Breast epithelium (tissue), 4 donors: ENCODE data around the gene ADCYAP1. TPM values are rescaled to one million over a fixed set of nuclear protein-coding genes. Genes with fewer than 3 reads are reported as not detected.

Experiments
- DNase-seq, 2 donors: peaks; one replicate each; pipeline ENCODE4 v3.0.0-alpha.2; 2019; ENCODE audit warnings: low spot score in 2 of 2
- H3K27ac ChIP-seq, 2 donors: fragments of 200-600 bp; sonication (generic) in 1 of 2; one replicate each; pipeline ENCODE4 v1.5.1; 2016 to 2019; ENCODE audit warnings: mild to moderate bottlenecking in 1 of 2
- H3K27me3 ChIP-seq, 2 donors: fragments of 200-600 bp; sonication (generic) in 1 of 2; one replicate each; pipeline versions ENCODE4 v1.5.1 to v1.6.0; 2017 to 2019; ENCODE audit warnings: control low read depth in 1 of 2, mild to moderate bottlenecking in 1 of 2
- H3K36me3 ChIP-seq: fragments of 200-600 bp; one replicate; pipeline ENCODE4 v1.5.1; 2019
- H3K4me1 ChIP-seq, 2 donors: fragments of 200-600 bp; sonication (generic); one replicate each; pipeline ENCODE4 v1.5.1; 2016 to 2019; ENCODE audit warnings: control low read depth in 1 of 2
- H3K4me3 ChIP-seq, 3 donors: fragments of 200-600 bp; sonication (generic); 1 replicate in 2 of 3; 2 replicates in 1 of 3; pipeline ENCODE4 v1.5.1; 2016 to 2019; ENCODE audit warnings: mild to moderate bottlenecking in 3 of 3, moderate library complexity in 2 of 3
- H3K9me3 ChIP-seq, 2 donors: fragments of 200-600 bp; sonication (generic) in 1 of 2; one replicate each; pipeline ENCODE4 v1.5.1; 2016 to 2019; ENCODE audit warnings: control low read depth in 1 of 2
- POLR2A ChIP-seq: fragments of 450-650 bp; IDR thresholded peaks from one replicate; pipeline ENCODE4 v1.6.1; 2016; ENCODE audit warnings: antibody characterized with exemption, mild to moderate bottlenecking, moderate library complexity
- POLR2AphosphoS5 ChIP-seq, 3 donors: sonication (generic); formaldehyde crosslinking; IDR thresholded peaks; one replicate each; pipeline ENCODE4 v1.6.1; 2017; ENCODE audit warnings: antibody characterized with exemption in 3 of 3
- intact Hi-C: fragments of 100-400 bp; cut with DNase I; formaldehyde crosslinking; loops from one replicate; pipeline ENCODE4 v1.15.1; 2023; ENCODE audit warnings: low total_unique reads
- total RNA-seq, 3 donors: library from RNA; depleted of rRNA; stranded (reverse); fragments of >200 nt; gene quantifications; one replicate each; pipeline ENCODE4 v1.1.0, GENCODE V29; 2016
- TF ChIP-seq, protein P1 (sequence below), 3 donors: fragments of 450-650 bp; IDR thresholded peaks; one replicate each; pipeline ENCODE4 v1.5.1; 2016 to 2017; ENCODE audit warnings: antibody characterized with exemption in 3 of 3, mild to moderate bottlenecking in 3 of 3, moderate library complexity in 3 of 3

ADCYAP1 gene
- total RNA-seq, 3 donors from 2014 or later: 0.33 to 1.2 TPM; not detected in 1

DNA sequence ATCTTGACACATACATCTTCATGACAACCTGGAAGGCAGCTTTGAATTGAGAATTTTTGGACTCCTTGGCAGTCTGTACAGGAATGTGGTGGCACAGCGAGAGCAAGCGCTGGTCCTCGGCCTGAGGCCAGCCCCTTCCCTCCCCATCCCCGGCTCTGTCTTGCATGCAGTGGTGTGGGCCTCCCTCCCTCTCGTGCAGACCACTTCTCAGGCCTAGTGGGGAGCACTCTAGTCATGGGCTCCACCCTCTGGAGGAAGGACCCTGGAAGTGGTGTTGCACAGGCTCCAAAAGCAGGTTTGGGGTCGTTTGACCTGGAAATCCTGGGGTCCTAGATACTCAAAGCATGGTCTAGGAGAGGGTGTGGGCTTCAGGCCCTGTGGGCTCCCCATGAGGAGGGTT lies 32.3 kb downstream of the ADCYAP1 start:
- DNase-seq: no peak
- no peaks in the 10 kb centered on the region for H3K27me3 ChIP-seq
- H3K27ac ChIP-seq: no peak overlapping the region
- H3K4me1 ChIP-seq: no peaks in the 10 kb centered on the region
- TF ChIP-seq POLR2A (no peak), POLR2AphosphoS5 (IDR thresholded peaks at IDR 0.05) (no peak)
- TF ChIP-seq, protein P1, sequence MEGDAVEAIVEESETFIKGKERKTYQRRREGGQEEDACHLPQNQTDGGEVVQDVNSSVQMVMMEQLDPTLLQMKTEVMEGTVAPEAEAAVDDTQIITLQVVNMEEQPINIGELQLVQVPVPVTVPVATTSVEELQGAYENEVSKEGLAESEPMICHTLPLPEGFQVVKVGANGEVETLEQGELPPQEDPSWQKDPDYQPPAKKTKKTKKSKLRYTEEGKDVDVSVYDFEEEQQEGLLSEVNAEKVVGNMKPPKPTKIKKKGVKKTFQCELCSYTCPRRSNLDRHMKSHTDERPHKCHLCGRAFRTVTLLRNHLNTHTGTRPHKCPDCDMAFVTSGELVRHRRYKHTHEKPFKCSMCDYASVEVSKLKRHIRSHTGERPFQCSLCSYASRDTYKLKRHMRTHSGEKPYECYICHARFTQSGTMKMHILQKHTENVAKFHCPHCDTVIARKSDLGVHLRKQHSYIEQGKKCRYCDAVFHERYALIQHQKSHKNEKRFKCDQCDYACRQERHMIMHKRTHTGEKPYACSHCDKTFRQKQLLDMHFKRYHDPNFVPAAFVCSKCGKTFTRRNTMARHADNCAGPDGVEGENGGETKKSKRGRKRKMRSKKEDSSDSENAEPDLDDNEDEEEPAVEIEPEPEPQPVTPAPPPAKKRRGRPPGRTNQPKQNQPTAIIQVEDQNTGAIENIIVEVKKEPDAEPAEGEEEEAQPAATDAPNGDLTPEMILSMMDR (IDR thresholded peaks at IDR 0.05): no peak
- H3K36me3 ChIP-seq: no peaks in the 10 kb centered on the region
- intact Hi-C loops: no loop called here
- no peak overlapping the region for H3K4me3 ChIP-seq
- H3K9me3 ChIP-seq: no peaks in the 10 kb centered on the region

DNA sequence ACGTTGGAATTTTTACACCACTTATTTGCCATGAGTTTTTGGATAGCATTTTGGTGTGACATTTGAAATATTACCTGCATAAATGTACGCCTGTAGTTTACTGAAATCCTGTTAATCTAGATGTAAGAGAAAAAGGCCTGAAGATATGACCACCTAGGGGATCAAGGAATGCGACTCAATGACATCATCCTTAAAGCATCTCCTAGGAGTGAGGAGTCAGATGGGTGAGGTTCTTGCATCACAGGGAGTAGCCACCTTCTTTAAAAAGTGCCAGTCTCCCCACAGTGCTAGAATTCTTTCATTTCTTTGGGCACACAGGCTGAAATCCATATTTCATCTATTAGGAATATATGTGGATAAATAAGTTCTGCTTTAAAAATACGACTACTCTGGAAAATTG lies 34.5 kb downstream of the ADCYAP1 start:
- intact Hi-C loops: no loop called here
- TF ChIP-seq POLR2A (no peak), POLR2AphosphoS5 (IDR thresholded peaks at IDR 0.05) (no peak)
- TF ChIP-seq, protein P1 (IDR thresholded peaks at IDR 0.05): no peak

DNA sequence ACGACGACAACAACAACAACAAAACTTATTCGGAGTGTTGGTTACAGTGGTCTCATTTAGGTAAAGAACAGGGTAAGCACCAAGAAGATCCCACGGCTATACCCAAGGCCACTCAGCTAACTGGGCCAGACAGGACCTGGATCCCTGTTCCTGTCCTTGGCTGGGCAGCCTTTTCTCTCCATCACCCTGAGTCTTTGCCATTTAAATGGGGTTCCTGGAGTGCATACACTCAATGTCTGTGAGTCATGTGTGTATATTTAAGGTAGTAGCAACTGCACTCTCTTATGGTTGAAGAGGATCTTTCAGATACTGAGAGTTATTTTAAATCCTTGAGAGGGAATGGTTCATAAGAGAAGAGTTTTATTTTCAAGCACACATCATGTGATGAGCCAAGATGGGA lies 35.3 kb downstream of the ADCYAP1 start:
- Histone ChIP-seq H3K27me3 (no peaks in the 10 kb centered on the region), H3K4me1 (no peaks in the 10 kb centered on the region), H3K36me3 (no peaks in the 10 kb centered on the region), H3K4me3 (no peak overlapping the region), H3K27ac (no peak overlapping the region), H3K9me3 (no peaks in the 10 kb centered on the region)
- TF ChIP-seq, protein P1 (IDR thresholded peaks at IDR 0.05): no peak
- no peak for TF ChIP-seq POLR2A
- TF ChIP-seq POLR2AphosphoS5 (IDR thresholded peaks at IDR 0.05): no peak
- intact Hi-C loops: no loop called here
- no peak for DNase-seq

More for the DNA sequence above, 34.5 kb downstream of the ADCYAP1 start:
- Histone ChIP-seq H3K27me3 (no peaks in the 10 kb centered on the region), H3K9me3 (no peaks in the 10 kb centered on the region), H3K4me3 (no peak overlapping the region), H3K36me3 (no peaks in the 10 kb centered on the region), H3K27ac (no peak overlapping the region), H3K4me1 (no peaks in the 10 kb centered on the region)
- DNase-seq: no peak

DNA sequence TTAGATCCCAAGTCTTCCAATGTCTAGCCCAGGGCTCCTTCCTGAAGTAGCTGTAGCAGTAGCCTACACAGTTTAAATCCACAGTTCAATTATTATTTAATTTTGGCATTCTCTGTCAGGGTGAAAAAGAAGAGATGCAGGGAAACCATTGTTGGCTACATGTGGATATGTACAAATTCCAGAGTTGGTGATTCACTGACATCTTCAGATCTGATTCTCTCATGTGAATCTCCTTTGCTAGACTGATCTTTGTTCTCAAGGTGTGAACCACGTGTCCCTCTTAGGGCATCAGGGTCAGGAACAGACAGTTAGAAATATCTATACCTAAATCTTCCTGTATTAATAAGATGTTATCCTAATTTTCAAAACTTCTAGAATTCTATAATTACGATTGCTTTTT lies 36.7 kb downstream of the ADCYAP1 start:
- no peak for TF ChIP-seq POLR2AphosphoS5 (IDR thresholded peaks at IDR 0.05)
- no peak for TF ChIP-seq POLR2A
- TF ChIP-seq, protein P1 (IDR thresholded peaks at IDR 0.05): no peak
- intact Hi-C loops: no loop called here
- Histone ChIP-seq H3K4me3 (no peak overlapping the region), H3K27me3 (no peaks in the 10 kb centered on the region), H3K36me3 (no peaks in the 10 kb centered on the region), H3K9me3 (no peaks in the 10 kb centered on the region), H3K27ac (no peak overlapping the region), H3K4me1 (no peaks in the 10 kb centered on the region)
- DNase-seq: no peak

DNA sequence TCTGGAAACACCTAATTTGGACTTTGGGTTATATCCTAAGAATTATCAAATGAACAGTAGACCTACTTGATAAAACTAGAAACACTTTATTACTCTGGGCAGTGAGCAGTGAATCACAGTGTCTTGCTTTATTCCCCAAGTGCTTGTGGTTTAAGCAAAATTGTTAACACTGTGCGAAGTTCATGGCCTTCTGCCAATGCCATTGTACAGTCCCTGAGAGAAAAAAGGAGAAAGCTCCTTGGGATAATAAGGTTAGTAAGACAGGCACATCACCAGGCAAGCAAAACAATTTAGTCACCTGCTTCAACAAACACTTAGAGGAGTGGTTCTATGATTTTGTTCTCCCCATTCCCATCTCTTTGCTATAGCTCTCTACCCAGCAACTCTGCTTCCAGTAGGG lies 39.8 kb downstream of the ADCYAP1 start:
- intact Hi-C loops: no loop called here
- TF ChIP-seq POLR2A: no peak
- TF ChIP-seq, protein P1 (IDR thresholded peaks at IDR 0.05): no peak
- no peak for TF ChIP-seq POLR2AphosphoS5 (IDR thresholded peaks at IDR 0.05)
- DNase-seq: no peak

More for the DNA sequence above, 39.8 kb downstream of the ADCYAP1 start:
- H3K4me3 ChIP-seq: no peak overlapping the region
- no peak overlapping the region for H3K27ac ChIP-seq
- H3K27me3 ChIP-seq: no peaks in the 10 kb centered on the region
- no peaks in the 10 kb centered on the region for H3K36me3 ChIP-seq
- no peaks in the 10 kb centered on the region for H3K4me1 ChIP-seq
- no peaks in the 10 kb centered on the region for H3K9me3 ChIP-seq
